ENCODE results near the gene BLTP2. TPM values are rescaled to one million over a fixed set of nuclear protein-coding genes. Genes with fewer than 3 reads are reported as not detected.
"Not testable (repeated sequence)": the region's sequence is repeated elsewhere in the genome, so short reads cannot be mapped to it uniquely, and the experiment has no call there.

Gene BLTP2
- total RNA-seq, 1 donor: 170 TPM

GRCh38 chr17:28658766-28659496, 14.0 kb upstream of the BLTP2 start:
- Histone ChIP-seq H3K79me2 (ENCODE audit: insufficient read depth, low read length) (peaks cover 83% of the 10 kb centered on the region), H4K20me1 (ENCODE audit: insufficient read depth, low read length) (peaks cover 26% of the 10 kb centered on the region), H3K36me3 (ENCODE audit: insufficient read depth, low read length) (peaks cover 21% of the 10 kb centered on the region), H3K4me1 (ENCODE audit: insufficient read depth, low read length) (peaks cover 29% of the 10 kb centered on the region)
- H2AFZ ChIP-seq (ENCODE audit: low read length); H3K27me3 ChIP-seq (ENCODE audit: insufficient read depth, low read length); H3K27ac ChIP-seq (ENCODE audit: low read depth, low read length); H3K4me2 ChIP-seq (ENCODE audit: insufficient read depth, low read length); H3K9me3 ChIP-seq (ENCODE audit: low read depth, low read length); DNase-seq (ENCODE audit: insufficient read length, low spot score, missing footprints); H3K4me3 ChIP-seq (ENCODE audit: insufficient read depth, low read length): not testable (repeated sequence)

GRCh38 chr17:28658342-28658741, 13.4 kb upstream of the BLTP2 start:
- not testable (repeated sequence) for H3K4me3 ChIP-seq (ENCODE audit: insufficient read depth, low read length); H3K27ac ChIP-seq (ENCODE audit: low read depth, low read length); H3K9me3 ChIP-seq (ENCODE audit: low read depth, low read length); H2AFZ ChIP-seq (ENCODE audit: low read length); DNase-seq (ENCODE audit: insufficient read length, low spot score, missing footprints); H3K4me2 ChIP-seq (ENCODE audit: insufficient read depth, low read length); H3K27me3 ChIP-seq (ENCODE audit: insufficient read depth, low read length)
- H3K4me1 ChIP-seq (ENCODE audit: insufficient read depth, low read length): peaks cover 24% of the 10 kb centered on the region
- peaks cover 21% of the 10 kb centered on the region for H3K36me3 ChIP-seq (ENCODE audit: insufficient read depth, low read length)
- peaks cover 82% of the 10 kb centered on the region for H3K79me2 ChIP-seq (ENCODE audit: insufficient read depth, low read length)
- peaks cover 21% of the 10 kb centered on the region for H4K20me1 ChIP-seq (ENCODE audit: insufficient read depth, low read length)

GRCh38 chr17:28657756-28658155, 12.8 kb upstream of the BLTP2 start:
- TF ChIP-seq CTCF (IDR thresholded peaks at IDR 0.05; ENCODE audit: extremely low read depth, low read depth, low read length): no peak
- peak overlapping the region; percentile 24 for H3K27ac ChIP-seq (ENCODE audit: low read depth, low read length)
- DNase-seq (ENCODE audit: insufficient read length, low spot score, missing footprints): peak; percentile 22
- peaks cover 82% of the 10 kb centered on the region for H3K79me2 ChIP-seq (ENCODE audit: insufficient read depth, low read length)
- H4K20me1 ChIP-seq (ENCODE audit: insufficient read depth, low read length): peaks cover 18% of the 10 kb centered on the region
- no peak overlapping the region for H3K4me2 ChIP-seq (ENCODE audit: insufficient read depth, low read length)
- H2AFZ ChIP-seq (ENCODE audit: low read length): no peak overlapping the region
- H3K36me3 ChIP-seq (ENCODE audit: insufficient read depth, low read length): peaks cover 26% of the 10 kb centered on the region
- no peaks in the 10 kb centered on the region for H3K27me3 ChIP-seq (ENCODE audit: insufficient read depth, low read length)
- H3K4me1 ChIP-seq (ENCODE audit: insufficient read depth, low read length): peaks cover 18% of the 10 kb centered on the region
- no peaks in the 10 kb centered on the region for H3K9me3 ChIP-seq (ENCODE audit: low read depth, low read length)
- no peak overlapping the region for H3K4me3 ChIP-seq (ENCODE audit: insufficient read depth, low read length)

- H2AFZ ChIP-seq (ENCODE audit: low read length): no peak overlapping the region
- peaks cover 38% of the 10 kb centered on the region for H3K36me3 ChIP-seq (ENCODE audit: insufficient read depth, low read length)
- H3K9me3 ChIP-seq (ENCODE audit: low read depth, low read length): no peaks in the 10 kb centered on the region
- H3K79me2 ChIP-seq (ENCODE audit: insufficient read depth, low read length): peaks cover 68% of the 10 kb centered on the region
- no peak overlapping the region for H3K27ac ChIP-seq (ENCODE audit: low read depth, low read length)
- no peak for TF ChIP-seq CTCF (IDR thresholded peaks at IDR 0.05; ENCODE audit: extremely low read depth, low read depth, low read length)
- H3K27me3 ChIP-seq (ENCODE audit: insufficient read depth, low read length): no peaks in the 10 kb centered on the region
- peaks cover 4% of the 10 kb centered on the region for H3K4me1 ChIP-seq (ENCODE audit: insufficient read depth, low read length)
- DNase-seq (ENCODE audit: insufficient read length, low spot score, missing footprints): no peak
- no peak overlapping the region for H3K4me3 ChIP-seq (ENCODE audit: insufficient read depth, low read length)
- H3K4me2 ChIP-seq (ENCODE audit: insufficient read depth, low read length): no peak overlapping the region
- peaks cover 11% of the 10 kb centered on the region for H4K20me1 ChIP-seq (ENCODE audit: insufficient read depth, low read length)
Measured at GRCh38 chr17:28655160-28655559, 10.2 kb upstream of the BLTP2 start.

GRCh38 chr17:28648698-28649097, 3.7 kb upstream of the BLTP2 start:
- DNase-seq (ENCODE audit: insufficient read length, low spot score, missing footprints): no peak
- H3K4me3 ChIP-seq (ENCODE audit: insufficient read depth, low read length): no peak overlapping the region
- H3K4me2 ChIP-seq (ENCODE audit: insufficient read depth, low read length): no peak overlapping the region
- peaks cover 29% of the 10 kb centered on the region for H3K36me3 ChIP-seq (ENCODE audit: insufficient read depth, low read length)
- no peak overlapping the region for H3K27ac ChIP-seq (ENCODE audit: low read depth, low read length)
- no peak overlapping the region for H2AFZ ChIP-seq (ENCODE audit: low read length)
- H3K9me3 ChIP-seq (ENCODE audit: low read depth, low read length): no peaks in the 10 kb centered on the region
- H3K4me1 ChIP-seq (ENCODE audit: insufficient read depth, low read length): peaks cover 20% of the 10 kb centered on the region
- peaks cover 37% of the 10 kb centered on the region for H3K79me2 ChIP-seq (ENCODE audit: insufficient read depth, low read length)
- H3K27me3 ChIP-seq (ENCODE audit: insufficient read depth, low read length): no peaks in the 10 kb centered on the region
- H4K20me1 ChIP-seq (ENCODE audit: insufficient read depth, low read length): peaks cover 10% of the 10 kb centered on the region
- no peak for TF ChIP-seq CTCF (IDR thresholded peaks at IDR 0.05; ENCODE audit: extremely low read depth, low read depth, low read length)
